SK-N-MC (cell line): ENCODE results near the gene MPG.

ENCODE experiments used
- EZH2 ChIP-seq: fragments of 200-600 bp; sonication (generic); IDR thresholded peaks from one replicate; pipeline ENCODE4 v1.6.1; 2017; ENCODE audit warnings: antibody characterized with exemption
- FOXP2 ChIP-seq: optimal IDR thresholded peaks from 2 replicates; pipeline ENCODE3; 2011; ENCODE audit warnings: mild to moderate bottlenecking, moderate library complexity; ENCODE audit not compliant: insufficient read depth; ENCODE audit errors: extremely low read length, control extremely low read depth
- POLR2AphosphoS5 ChIP-seq: IDR thresholded peaks from 2 replicates; pipeline ENCODE4 v1.6.1; 2012; ENCODE audit warnings: mild to moderate bottlenecking, low read depth, low read length, borderline replicate concordance

DNA sequence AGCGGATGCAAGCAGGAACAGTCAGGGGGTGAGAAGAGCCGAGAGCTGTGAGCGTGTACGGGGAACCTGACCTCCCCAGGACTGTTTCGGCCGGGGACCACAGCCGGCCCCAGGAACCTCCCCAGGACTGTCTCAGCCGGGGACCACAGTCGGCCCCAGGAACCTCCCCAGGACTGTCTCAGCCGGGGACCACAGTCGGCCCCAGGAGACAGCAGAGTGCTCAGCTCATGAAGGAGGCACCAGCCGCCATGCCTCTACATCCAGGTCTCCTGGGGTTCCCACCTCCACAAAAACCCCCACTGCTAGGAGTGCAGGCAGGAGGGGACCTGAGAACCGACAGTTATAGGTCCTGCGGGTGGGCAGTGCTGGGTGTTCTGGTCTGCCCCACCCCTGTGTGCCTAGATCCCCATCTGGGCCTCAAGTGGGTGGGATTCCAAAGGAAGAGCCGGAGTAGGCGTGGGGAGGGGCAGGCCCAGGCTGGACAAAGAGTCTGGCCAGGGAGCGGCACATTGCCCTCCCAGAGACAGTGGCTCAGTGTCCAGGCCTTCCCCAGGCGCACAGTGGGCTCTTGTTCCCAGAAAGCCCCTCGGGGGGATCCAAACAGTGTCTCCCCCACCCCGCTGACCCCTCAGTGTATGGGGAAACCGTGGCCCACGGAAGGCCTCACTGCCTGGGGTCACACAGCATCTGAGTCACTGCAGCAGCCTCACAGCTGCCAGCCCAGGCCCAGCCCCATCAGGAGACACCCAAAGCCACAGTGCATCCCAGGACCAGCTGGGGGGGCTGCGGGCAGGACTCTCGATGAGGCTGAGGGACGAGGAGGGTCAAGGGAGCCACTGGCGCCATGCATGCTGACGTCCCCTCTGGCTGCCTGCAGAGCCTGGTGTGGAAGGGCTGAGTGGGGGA lies 9.9 kb upstream of the MPG start:
- no peak for TF ChIP-seq EZH2
- no peak for TF ChIP-seq POLR2AphosphoS5
- no peak for TF ChIP-seq FOXP2
